Omental fat pad (tissue), 4 donors: ENCODE data around the gene BRICD5. TPM values are rescaled to one million over a fixed set of nuclear protein-coding genes. Genes with fewer than 3 reads are reported as not detected.

Experiments used
- ATAC-seq: fragments of 150-250 bp; one replicate; pipeline ENCODE4 v1.9.1; 2016; ENCODE audit warnings: mild to moderate bottlenecking, moderate library complexity; ENCODE audit not compliant: low FRiP score
- DNase-seq: peaks from one replicate; pipeline ENCODE4 v3.0.0-alpha.2; 2019; ENCODE audit warnings: low spot score
- total RNA-seq, 4 donors: library from RNA; depleted of rRNA; stranded (reverse); fragments of >200 nt; gene quantifications; one replicate each; pipeline ENCODE4 v1.1.0, GENCODE V29; 2016
- TF ChIP-seq, protein P1 (sequence below), 3 donors: fragments of 450-650 bp; IDR thresholded peaks; one replicate each; pipeline ENCODE4 v1.5.1; 2016 to 2017; ENCODE audit warnings: antibody characterized with exemption in 3 of 3, mild to moderate bottlenecking in 3 of 3, moderate library complexity in 2 of 3

The BRICD5 gene
- total RNA-seq, 4 donors from 2014 or later: 1.5 to 10.1 (median 4.3) TPM

DNA sequence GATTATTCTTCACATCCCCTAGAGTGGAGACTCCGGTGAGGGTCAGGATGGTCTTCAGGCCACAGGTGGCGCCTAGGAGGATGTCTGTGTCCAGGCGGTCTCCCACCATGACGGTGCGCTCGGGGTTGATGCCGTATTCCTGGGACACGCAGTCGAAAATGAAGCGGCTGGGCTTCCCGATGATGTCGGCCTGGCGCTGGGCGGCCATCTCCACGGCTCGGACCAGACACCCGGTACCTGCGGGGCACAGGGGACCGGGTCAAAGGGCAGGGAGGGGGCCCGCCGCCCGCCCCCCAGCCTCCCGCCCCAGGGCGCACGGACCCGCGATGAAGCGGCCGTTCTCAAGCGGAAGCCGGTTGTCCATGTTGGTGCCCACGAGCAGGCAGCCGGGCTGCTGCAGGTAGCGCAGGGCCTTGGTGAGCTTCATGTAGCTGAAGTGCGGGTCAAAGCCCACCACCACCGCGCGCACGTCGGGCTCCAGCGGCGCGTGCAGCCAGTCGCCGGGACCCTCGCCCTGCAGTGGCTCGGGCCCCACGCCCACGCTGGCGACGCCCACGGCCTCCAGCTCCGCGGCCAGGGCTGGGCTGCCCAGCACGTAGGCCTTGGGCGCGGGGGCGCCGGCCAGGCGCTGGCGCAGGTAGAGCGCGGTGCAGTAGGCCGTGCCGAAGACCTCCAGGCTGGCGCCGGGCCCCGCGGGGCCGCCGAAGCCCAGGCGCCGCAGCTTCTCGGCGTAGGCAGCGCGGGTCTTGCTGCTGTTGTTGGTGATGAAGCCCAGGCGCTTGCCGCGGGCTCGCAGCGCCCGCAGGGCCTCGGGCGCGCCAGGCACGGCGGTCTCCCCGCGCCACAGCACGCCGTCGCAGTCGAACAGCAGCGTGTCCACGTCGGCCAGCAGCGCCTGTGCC lies 3.4 kb upstream of the BRICD5 start:
- ATAC-seq (no peak), DNase-seq (no peak)
- TF ChIP-seq, protein P1, sequence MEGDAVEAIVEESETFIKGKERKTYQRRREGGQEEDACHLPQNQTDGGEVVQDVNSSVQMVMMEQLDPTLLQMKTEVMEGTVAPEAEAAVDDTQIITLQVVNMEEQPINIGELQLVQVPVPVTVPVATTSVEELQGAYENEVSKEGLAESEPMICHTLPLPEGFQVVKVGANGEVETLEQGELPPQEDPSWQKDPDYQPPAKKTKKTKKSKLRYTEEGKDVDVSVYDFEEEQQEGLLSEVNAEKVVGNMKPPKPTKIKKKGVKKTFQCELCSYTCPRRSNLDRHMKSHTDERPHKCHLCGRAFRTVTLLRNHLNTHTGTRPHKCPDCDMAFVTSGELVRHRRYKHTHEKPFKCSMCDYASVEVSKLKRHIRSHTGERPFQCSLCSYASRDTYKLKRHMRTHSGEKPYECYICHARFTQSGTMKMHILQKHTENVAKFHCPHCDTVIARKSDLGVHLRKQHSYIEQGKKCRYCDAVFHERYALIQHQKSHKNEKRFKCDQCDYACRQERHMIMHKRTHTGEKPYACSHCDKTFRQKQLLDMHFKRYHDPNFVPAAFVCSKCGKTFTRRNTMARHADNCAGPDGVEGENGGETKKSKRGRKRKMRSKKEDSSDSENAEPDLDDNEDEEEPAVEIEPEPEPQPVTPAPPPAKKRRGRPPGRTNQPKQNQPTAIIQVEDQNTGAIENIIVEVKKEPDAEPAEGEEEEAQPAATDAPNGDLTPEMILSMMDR (IDR thresholded peaks at IDR 0.05): no peak

DNA sequence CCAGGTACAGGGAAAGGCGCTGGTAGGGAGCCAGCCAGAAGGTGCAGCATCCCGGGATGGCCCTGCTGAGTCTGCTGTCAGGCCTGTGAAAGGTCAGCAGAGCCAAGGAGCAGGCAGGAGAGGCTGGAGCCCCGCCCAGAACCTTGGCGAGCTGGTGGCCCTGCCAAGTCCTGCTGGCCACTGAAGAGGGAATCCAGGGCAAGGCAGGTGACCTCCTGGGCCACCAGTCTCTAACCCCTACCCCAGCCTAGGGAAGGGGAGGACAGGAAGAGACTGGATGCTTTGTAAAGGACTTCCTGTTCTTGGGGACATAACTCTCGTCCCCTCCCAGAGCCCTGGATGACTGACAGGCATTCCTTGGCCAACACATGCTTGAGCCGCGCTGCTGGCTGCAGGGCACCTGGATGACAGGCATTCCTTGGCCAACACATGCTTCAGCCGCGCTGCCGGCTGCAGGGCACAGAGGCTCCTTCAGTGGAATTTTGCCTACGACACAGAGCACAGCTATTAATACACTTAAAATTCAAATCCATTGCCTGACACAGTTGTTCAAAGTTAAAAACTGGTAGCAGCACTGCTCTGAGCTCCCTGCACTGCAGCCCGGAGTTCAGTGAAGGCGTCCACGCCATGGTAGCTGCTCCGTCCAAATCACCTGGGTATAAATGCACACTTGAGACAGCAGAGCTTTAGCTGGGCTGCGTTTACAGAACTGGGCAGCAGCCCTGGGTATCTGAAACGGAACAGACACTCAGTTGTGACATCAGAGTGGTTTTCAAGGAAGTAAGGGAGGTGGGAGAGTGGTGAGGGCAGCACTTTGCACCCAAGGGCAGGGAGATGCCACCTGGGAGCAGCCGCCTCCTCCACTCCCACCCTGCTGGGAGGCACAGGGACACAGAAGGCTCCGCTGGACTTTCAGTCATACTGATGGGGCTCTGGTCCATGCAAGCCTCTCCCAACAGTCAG lies 2.0 kb upstream of the BRICD5 start:
- ATAC-seq (no peak), DNase-seq (no peak)
- TF ChIP-seq, protein P1 (IDR thresholded peaks at IDR 0.05): no peak

DNA sequence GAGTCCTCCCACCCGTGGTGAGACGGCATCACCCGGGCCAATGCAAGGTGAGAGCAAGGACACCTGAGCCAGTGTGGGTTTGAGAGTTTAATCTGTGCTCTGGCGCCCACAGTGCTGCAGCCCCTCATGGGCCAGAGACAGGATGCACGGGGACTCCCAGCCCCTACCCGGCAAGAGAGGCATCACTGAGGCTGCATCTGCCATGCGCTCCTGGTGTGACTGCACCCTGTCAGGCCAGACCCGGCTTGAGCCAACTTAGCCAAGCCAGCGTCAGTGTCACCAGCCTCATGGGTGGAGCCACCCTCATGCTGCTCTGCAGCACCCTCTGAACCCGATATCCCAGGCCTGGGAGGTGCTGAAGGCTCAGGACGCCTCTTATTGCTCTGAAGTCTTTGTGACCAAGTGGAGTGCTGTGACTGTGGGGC lies 1.3 kb upstream of the BRICD5 start:
- no peak for DNase-seq
- TF ChIP-seq, protein P1 (IDR thresholded peaks at IDR 0.05): no peak
- ATAC-seq: no peak

DNA sequence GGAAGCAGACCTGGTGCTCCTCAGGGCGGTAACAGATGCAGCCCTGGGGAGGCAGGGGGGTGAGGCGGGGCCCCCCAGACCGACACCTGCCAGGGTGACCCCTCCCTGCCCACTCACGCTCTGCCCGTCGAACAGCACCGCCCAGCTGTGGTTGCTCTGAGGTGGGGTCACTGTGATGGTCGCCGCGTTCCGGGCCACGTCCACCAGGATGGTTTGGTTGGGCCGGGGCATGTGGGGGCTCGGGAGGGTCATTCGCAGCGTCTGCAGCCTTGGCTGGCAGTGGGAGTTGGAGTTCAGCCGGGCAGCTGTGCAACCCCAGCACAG lies 692 bp downstream of the BRICD5 start:
- ATAC-seq (no peak), DNase-seq (no peak)
- TF ChIP-seq, protein P1 (IDR thresholded peaks at IDR 0.05): no peak

DNA sequence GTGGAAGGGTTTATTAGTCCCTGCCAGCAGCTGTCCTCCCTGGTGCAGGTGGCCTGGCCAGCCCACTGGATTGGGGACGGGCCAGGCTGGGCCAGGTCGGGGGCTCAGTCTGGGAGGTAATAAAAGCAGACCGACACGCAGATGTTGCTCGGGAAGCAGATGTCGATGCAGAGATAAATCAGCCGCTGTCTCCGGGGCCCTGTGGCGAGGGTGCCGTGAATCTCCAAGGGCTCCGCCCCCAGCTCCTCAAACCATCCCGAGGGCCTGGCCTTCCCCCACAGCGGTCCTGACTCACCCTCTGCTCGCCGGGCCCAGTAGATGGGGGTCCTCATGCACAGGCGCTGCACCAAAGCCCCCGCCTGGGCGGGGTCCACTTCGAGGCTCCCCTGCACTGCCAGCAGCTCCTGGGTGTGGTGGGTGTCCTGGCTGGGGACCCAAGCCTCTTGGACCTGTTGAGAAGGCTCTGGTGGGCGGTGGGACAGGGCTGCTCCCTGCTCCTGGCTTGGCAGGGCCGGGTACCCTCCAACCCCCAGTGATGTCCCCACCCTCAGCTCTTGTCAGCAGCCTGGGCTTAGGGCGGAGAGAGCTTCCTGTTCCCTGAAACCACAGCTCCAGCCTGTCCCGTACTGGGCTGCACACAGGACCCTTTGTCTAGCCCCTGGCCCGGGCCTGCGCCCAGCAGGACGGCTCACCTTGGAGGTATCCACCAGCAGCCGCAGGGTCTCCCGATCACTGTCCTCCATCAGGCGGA lies 1.2 kb downstream of the BRICD5 start:
- DNase-seq (no peak), ATAC-seq (no peak)
- TF ChIP-seq, protein P1 (IDR thresholded peaks at IDR 0.05): no peak

DNA sequence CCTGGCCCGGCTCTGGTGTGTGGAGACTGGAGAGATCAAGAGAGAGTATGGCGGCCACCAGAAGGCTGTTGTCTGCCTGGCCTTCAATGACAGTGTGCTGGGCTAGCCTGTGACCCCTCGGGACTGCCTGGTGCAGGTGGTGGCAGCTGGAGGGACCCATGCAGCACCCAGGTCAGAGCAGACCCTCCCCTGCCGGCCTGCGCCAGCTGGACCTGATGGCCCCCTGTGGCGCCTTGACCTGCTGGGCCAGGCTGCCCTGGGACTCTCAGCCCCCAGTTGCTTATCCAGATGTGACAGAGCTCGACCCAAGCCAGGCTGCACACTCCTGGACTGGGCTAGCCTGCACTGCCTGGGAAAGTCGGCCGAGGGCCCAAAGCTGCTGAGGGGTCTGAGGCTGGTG lies 1.9 kb downstream of the BRICD5 start:
- ATAC-seq (no peak), DNase-seq (no peak)
- TF ChIP-seq, protein P1 (IDR thresholded peaks at IDR 0.05): no peak
